Esophagus squamous epithelium (tissue), 4 donors: Measurements from ENCODE around the gene DIRAS2.

Source experiments
- CTCF ChIP-seq, 6 experiments: fragments of 450-650 bp in 4 of 6; fragments of 200-600 bp in 2 of 6; sonication (generic) in 2 of 6; IDR thresholded peaks; one replicate each; pipeline ENCODE4 v1.5.1; 2016 to 2019; ENCODE audit warnings: antibody characterized with exemption in 6 of 6, mild to moderate bottlenecking in 4 of 6, moderate library complexity in 4 of 6
- POLR2A ChIP-seq, 4 donors: fragments of 450-650 bp; IDR thresholded peaks; one replicate each; pipeline ENCODE4 v1.6.1; 2017; ENCODE audit warnings: antibody characterized with exemption in 4 of 4, mild to moderate bottlenecking in 4 of 4, moderate library complexity in 3 of 4

GRCh38 chr9:90647843-90648242 is 5.2 kb upstream of the DIRAS2 start:
- TF ChIP-seq CTCF (IDR thresholded peaks at IDR 0.05) (no peak), POLR2A (IDR thresholded peaks at IDR 0.05) (no peak)
